Spleen (tissue), 11 donors: ENCODE data around the gene ZNF317. TPM values are rescaled to one million over a fixed set of nuclear protein-coding genes. Genes with fewer than 3 reads are reported as not detected.

Experiments used
- DNase-seq: peaks from one replicate; pipeline ENCODE4 v3.0.0-alpha.2; 2020
- H3K27ac ChIP-seq, 8 donors: fragments of 200-600 bp; sonication (generic) in 7 of 8; 1 replicate in 4 of 8; 2 replicates in 4 of 8; pipeline versions ENCODE4 v1.5.0 to v1.8.0; 2016 to 2021; ENCODE audit warnings: inconsistent platforms in 4 of 8, mild to moderate bottlenecking in 4 of 8, moderate library complexity in 1 of 8
- H3K27me3 ChIP-seq, 7 donors: fragments of 200-600 bp; sonication (generic) in 6 of 7; replicated peaks in 1 of 7; 1 replicate in 4 of 7; 2 replicates in 3 of 7; pipeline versions ENCODE4 v1.5.0 to v1.8.0; 2016 to 2021; ENCODE audit warnings: inconsistent platforms in 3 of 7, mild to moderate bottlenecking in 1 of 7
- H3K36me3 ChIP-seq, 6 donors: fragments of 200-600 bp; sonication (generic) in 5 of 6; 1 replicate in 4 of 6; 2 replicates in 2 of 6; pipeline versions ENCODE4 v1.5.0 to v1.8.0; 2016 to 2021; ENCODE audit warnings: inconsistent platforms in 2 of 6
- H3K4me1 ChIP-seq, 6 donors: fragments of 200-600 bp; sonication (generic) in 5 of 6; 1 replicate in 3 of 6; 2 replicates in 3 of 6; pipeline versions ENCODE4 v1.5.0 to v1.8.0; 2016 to 2021; ENCODE audit warnings: inconsistent platforms in 3 of 6
- H3K4me3 ChIP-seq, 8 donors: fragments of 200-600 bp; sonication (generic) in 7 of 8; 1 replicate in 4 of 8; 2 replicates in 4 of 8; pipeline versions ENCODE4 v1.5.0 to v1.8.0; 2016 to 2021; ENCODE audit warnings: inconsistent platforms in 4 of 8, mild to moderate bottlenecking in 4 of 8, moderate library complexity in 2 of 8
- H3K9me3 ChIP-seq, 8 donors: fragments of 200-600 bp; sonication (generic) in 7 of 8; 1 replicate in 4 of 8; 2 replicates in 4 of 8; pipeline versions ENCODE4 v1.5.0 to v1.8.0; 2016 to 2021; ENCODE audit warnings: inconsistent platforms in 4 of 8
- CTCF ChIP-seq, 11 experiments: fragments of 200-600 bp in 7 of 11; fragments of 450-650 bp in 4 of 11; sonication (generic) in 4 of 11; IDR thresholded peaks in 8 of 11; conservative IDR thresholded peaks in 3 of 11; 1 replicate in 7 of 11; 2 replicates in 4 of 11; pipeline versions ENCODE4 v1.4.0 to v1.8.0; 2016 to 2021; ENCODE audit warnings: antibody characterized with exemption in 11 of 11, inconsistent platforms in 4 of 11, mild to moderate bottlenecking in 1 of 11
- POLR2A ChIP-seq, 3 donors: fragments of 450-650 bp; IDR thresholded peaks; one replicate each; pipeline ENCODE4 v1.5.1; 2017; ENCODE audit warnings: antibody characterized with exemption in 3 of 3, mild to moderate bottlenecking in 1 of 3
- POLR2AphosphoS5 ChIP-seq, 3 donors: sonication (generic); formaldehyde crosslinking; IDR thresholded peaks; one replicate each; pipeline ENCODE4 v1.5.1; 2017; ENCODE audit warnings: antibody characterized with exemption in 3 of 3
- WGBS, 5 donors: extraction: QIAGEN DNeasy Blood & Tissue Kit in 3 of 5; methylation state at CpG; one replicate each; pipeline versions ENCODE4 v1.1.5 to v1.1.7; 2013 to 2018; 5-methylcytosine and 5-hydroxymethylcytosine counted together
- intact Hi-C: fragments of 100-400 bp; cut with DNase I; formaldehyde crosslinking; loops from one replicate; pipeline ENCODE4 v1.15.0; 2023; ENCODE audit warnings: low total_unique reads
- polyA plus RNA-seq, 3 donors: library from polyadenylated mRNA; stranded (reverse); fragments of 200-250 nt; gene quantifications; one replicate each; pipeline ENCODE4 v1.2.1, GENCODE V29; 2013
- total RNA-seq, 7 donors: library from RNA; depleted of rRNA in 3 of 7; stranded (reverse); fragments of >200 nt in 3 of 7; fragmentation: NEBNext Ultra II Directional in 4 of 7; extraction: Animal tissue kit (Norgen Biotek cat#: 25700) in 4 of 7; gene quantifications; one replicate each; pipeline versions ENCODE4 v1.1.0 to v1.2.1, GENCODE V29; 2016 to 2021
- donor health status: healthy with polysubstance abuse.
- donor health status: DM: no; HTN: no; CAD: no; lungs with moderate emphysema.
- donor health status: DM: no; HTN: no; CAD: no.
- donor health status: Bipolar disorder and iron deficiency.
- donor health status: healthy.
- donor health status: DM: no; HTN: no; CAD: no.
- donor health status: DM: yes; HTN: yes; CAD: no.

The ZNF317 gene
- total and polyA plus RNA-seq, 10 donors: 30.2 to 51.2 (median 34.9) TPM

DNA sequence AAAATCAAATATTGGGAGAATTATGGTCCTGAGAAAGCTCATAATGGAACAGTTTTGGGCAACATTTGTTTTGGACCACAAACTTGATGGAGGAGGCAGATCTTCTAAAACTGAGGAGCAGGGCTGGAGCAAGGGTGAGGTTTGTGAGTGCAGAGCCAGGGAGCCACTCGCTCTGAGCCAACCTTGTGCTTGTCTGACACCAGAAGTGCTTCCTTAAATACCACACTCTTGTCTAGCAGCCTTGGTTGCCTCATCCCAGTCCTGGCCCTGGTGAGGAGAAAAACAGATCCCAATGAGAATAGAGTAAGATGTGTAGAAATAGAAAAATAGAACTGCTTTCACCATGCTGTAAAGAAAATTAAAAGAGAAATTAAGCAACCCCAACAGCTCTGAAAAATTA is 6.7 kb downstream of the ZNF317 start:
- Histone ChIP-seq H3K4me1 (peaks cover 3 to 52% (median 15%) of the 10 kb centered on the region in 6 donors), H3K9me3 (peaks cover 12 to 65% (median 43%) of the 10 kb centered on the region in 8 donors), H3K27me3 (no peaks in the 10 kb centered on the region), H3K27ac (no peak overlapping the region), H3K36me3 (peaks cover 0 to 83% (median 20%) of the 10 kb centered on the region in 6 donors), H3K4me3 (no peak overlapping the region)
- TF ChIP-seq POLR2A (IDR thresholded peaks at IDR 0.05) (no peak), POLR2AphosphoS5 (IDR thresholded peaks at IDR 0.05) (no peak), CTCF (IDR thresholded peaks at IDR 0.05 in 8 of 11, conservative IDR thresholded peaks at IDR 0.05 in 3 of 11) (no peak)
- intact Hi-C loops: loop anchor here (10.0 kb wide), 1 partner anchor 58 kb away; no protein-coding TSS in a partner anchor
- WGBS, 5 donors: 83 to 100% (median 97%) methylated on average over 1 of the region's 1 CpG
- no peak for DNase-seq

DNA sequence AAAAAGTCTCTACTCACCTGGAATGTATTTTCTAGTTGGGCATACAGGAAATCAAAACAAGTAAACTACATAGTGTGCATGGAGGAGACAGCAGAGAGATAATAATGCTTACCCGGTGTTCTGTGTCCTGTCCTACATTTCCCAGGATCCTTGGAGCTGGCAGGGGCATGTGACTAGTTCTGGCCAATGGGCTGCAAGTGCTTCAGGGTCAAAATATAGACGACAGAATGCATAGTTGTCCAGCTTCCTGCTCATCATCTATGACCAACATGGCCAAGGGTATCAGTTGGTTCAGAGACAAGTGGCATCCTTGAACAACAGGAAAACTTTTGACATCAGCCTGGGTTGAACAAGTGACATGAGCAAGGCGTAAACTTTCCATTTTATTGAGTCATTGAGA is 8.5 kb downstream of the ZNF317 start:
- peaks cover 0 to 93% (median 33%) of the 10 kb centered on the region in 6 donors for H3K36me3 ChIP-seq
- no peaks in the 10 kb centered on the region for H3K27me3 ChIP-seq
- TF ChIP-seq POLR2A (IDR thresholded peaks at IDR 0.05): no peak
- no peak for DNase-seq
- WGBS, 5 donors: 83 to 94% (median 93%) methylated on average over 3 of the region's 3 CpGs
- intact Hi-C loops: loop anchor here (10.0 kb wide), 1 partner anchor 56 kb away; no protein-coding TSS in a partner anchor
- peaks cover 0 to 35% (median 4%) of the 10 kb centered on the region in 6 donors for H3K4me1 ChIP-seq
- H3K27ac ChIP-seq: no peak overlapping the region
- peaks cover 12 to 78% (median 58%) of the 10 kb centered on the region in 8 donors for H3K9me3 ChIP-seq
- H3K4me3 ChIP-seq: no peak overlapping the region

- Histone ChIP-seq H3K27me3 (no peaks in the 10 kb centered on the region), H3K4me1 (peaks cover 0 to 40% (median 4%) of the 10 kb centered on the region in 6 donors), H3K36me3 (peaks cover 0 to 91% (median 27%) of the 10 kb centered on the region in 6 donors), H3K4me3 (no peak overlapping the region), H3K9me3 (peaks cover 5 to 78% (median 56%) of the 10 kb centered on the region in 8 donors), H3K27ac (no peak overlapping the region)
- WGBS, 5 donors: 89 to 94% (median 91%) methylated on average over 4 of the region's 4 CpGs
- DNase-seq: no peak
- intact Hi-C loops: loop anchor here (10.0 kb wide), 1 partner anchor 55 kb away; no protein-coding TSS in a partner anchor
- TF ChIP-seq POLR2A (IDR thresholded peaks at IDR 0.05): no peak
- no peak for TF ChIP-seq POLR2AphosphoS5 (IDR thresholded peaks at IDR 0.05)
- TF ChIP-seq CTCF (IDR thresholded peaks at IDR 0.05 in 8 of 11, conservative IDR thresholded peaks at IDR 0.05 in 3 of 11): no peak
Measured at GRCh38 chr19:9149997-9150396, 9.8 kb downstream of the ZNF317 start.

GRCh38 chr19:9150650-9151049 is 10.5 kb downstream of the ZNF317 start:
- Histone ChIP-seq H3K36me3 (peaks cover 0 to 91% (median 22%) of the 10 kb centered on the region in 6 donors), H3K4me3 (no peak overlapping the region), H3K9me3 (peaks cover 0 to 78% (median 54%) of the 10 kb centered on the region in 8 donors), H3K27ac (no peak overlapping the region), H3K4me1 (peaks cover 0 to 47% (median 7%) of the 10 kb centered on the region in 6 donors), H3K27me3 (no peaks in the 10 kb centered on the region)
- DNase-seq: no peak
- intact Hi-C loops: no loop called here
- TF ChIP-seq POLR2AphosphoS5 (IDR thresholded peaks at IDR 0.05): no peak
- no peak for TF ChIP-seq CTCF (IDR thresholded peaks at IDR 0.05 in 8 of 11, conservative IDR thresholded peaks at IDR 0.05 in 3 of 11)
- no peak for TF ChIP-seq POLR2A (IDR thresholded peaks at IDR 0.05)
- WGBS, 5 donors: 94 to 100% (median 96%) methylated on average over 5 of the region's 5 CpGs
